ENCODE measurements around the gene PDLIM7. TPM values are rescaled to one million over a fixed set of nuclear protein-coding genes. Genes with fewer than 3 reads are reported as not detected.

PDLIM7 gene
- total RNA-seq, 1 experiment from 2014 or later = 88.4 TPM

DNA sequence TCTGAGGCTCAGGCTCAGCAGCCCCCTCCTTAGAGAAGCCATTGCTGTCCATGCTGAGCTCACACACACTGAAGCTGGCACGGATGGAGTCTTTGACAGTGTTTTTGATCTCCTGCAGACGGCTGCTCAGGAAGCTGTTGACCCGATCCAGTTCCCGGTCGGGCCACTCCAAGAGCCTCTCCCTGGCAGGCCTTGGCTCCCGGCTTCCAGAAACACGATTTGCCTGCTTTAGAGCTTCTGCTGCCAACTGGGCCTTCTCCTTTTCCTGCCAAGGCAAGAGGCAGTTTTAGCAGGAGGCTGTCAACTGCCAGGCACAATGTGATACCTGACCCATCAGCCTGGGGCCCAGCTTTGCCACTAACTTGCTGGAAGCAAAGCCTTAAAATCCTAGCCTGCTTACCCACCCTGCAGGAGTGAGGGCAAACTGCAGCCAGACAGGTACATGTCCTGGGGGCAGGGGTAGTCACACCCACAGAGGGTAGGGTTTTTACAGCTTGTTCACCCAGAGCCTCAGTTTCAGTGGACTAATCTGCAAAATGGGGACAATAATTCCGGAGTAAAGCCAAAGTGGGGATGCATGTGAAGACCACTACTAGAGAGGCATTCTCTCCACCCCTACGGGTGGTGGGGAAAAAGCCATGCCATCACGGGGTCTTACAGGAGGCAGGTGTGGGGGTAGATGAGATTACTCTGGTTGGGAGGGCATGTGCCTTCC lies 27.7 kb upstream of the PDLIM7 start:
- no peak for DNase-seq (ENCODE audit: low read depth)

DNA sequence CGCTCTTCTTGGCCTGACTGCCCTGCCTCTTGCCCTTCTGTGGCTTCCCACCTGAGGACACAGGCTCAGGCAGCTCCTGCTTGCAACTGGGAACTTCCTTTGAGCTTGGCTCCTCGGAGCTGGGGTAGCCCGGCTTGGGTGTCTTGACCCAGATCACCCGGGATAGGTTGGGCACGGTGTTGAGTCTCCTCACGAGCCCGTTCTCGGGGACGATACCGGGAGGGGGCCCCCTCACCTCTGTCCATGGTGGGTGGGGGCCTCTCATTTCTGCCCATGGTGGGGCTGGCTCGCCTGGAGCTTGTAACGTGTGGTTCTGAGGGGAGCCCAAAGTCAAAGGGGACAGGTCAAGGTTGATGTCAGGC lies 27.1 kb upstream of the PDLIM7 start:
- no peak for DNase-seq (ENCODE audit: low read depth)

DNA sequence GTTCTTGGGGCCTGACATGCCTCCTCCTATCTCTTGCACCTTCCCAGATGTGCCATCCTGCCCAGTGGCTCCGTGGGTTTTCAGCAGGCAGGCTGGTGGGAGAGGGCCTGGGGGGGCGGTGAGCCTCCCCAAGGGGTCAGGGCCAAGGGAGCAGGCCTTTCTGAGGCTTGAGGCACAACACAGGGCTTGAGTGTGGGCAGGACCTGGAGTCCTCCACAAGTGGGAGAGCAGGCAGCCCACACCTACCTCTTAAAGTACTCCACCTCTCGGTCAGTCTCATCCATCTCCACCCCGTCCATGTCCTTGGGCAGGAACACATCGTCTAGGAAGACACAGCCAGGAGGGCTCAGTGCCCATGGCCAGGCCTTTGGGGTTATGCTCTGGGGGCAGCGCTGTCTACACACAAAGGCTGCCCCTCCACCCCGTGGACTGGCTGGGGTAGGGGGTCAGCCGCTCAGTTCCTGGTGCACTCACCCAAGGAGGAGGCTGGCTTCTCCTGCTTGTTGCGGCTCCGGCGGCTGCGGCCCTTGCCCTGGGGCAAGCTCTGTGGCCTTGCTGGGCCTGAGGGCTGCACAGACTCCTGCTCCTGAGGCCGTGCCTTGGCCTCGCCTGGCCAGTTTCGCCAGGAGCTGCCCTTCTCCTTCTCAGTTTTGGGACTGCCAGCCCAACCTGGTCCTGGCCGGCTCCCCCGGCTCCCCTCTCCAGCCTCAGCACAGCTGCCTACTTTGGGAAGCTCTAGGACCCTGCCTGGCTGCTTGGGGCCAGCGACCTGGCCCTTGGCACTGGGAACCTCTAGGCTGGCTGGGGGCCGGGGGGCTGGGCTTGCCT lies 26.5 kb upstream of the PDLIM7 start:
- DNase-seq (ENCODE audit: low read depth) = no peak

GRCh38 chr5:177520916-177521513 lies 23.6 kb upstream of the PDLIM7 start:
- no peak for DNase-seq (ENCODE audit: low read depth)

- no peak for DNase-seq (ENCODE audit: low read depth)
Measured at GRCh38 chr5:177520271-177520670, 22.9 kb upstream of the PDLIM7 start.

- no peak for DNase-seq (ENCODE audit: low read depth)
Measured at GRCh38 chr5:177519463-177520235, 22.2 kb upstream of the PDLIM7 start.

- peak; percentile 98 for DNase-seq (ENCODE audit: low read depth)
Measured at GRCh38 chr5:177516601-177517568, 19.5 kb upstream of the PDLIM7 start, which contains the start of gene DDX41. TSS of gene DDX41 (minus strand) at chr5:177516961. CDS start at chr5:177516945, 16 bp downstream.

DNA sequence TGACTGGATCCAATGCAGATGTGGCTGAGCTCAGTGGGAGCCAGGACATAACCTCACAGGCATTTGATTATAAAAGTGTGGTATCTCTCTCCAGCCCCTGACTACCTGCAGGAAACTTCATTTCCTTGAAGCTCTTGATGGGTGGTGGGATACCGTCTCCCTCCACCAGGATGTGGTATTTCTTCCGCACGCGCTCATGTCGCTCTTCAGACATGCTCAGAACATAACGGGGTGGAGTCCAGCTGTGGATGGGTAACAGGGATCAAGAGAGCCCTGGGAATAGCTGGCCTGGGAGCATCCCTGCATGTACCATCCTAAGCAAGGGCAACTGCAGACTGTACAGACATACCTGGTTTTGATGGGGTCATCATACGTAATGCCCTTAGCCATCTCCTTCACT lies 18.2 kb upstream of the PDLIM7 start:
- DNase-seq (ENCODE audit: low read depth) = no peak

GRCh38 chr5:177514541-177514940 lies 17.1 kb upstream of the PDLIM7 start:
- no peak for DNase-seq (ENCODE audit: low read depth)

- DNase-seq (ENCODE audit: low read depth) = no peak
Measured at GRCh38 chr5:177513500-177513899, 16.1 kb upstream of the PDLIM7 start.

- DNase-seq (ENCODE audit: low read depth) = no peak
Measured at GRCh38 chr5:177512736-177513380, 15.5 kb upstream of the PDLIM7 start.

DNA sequence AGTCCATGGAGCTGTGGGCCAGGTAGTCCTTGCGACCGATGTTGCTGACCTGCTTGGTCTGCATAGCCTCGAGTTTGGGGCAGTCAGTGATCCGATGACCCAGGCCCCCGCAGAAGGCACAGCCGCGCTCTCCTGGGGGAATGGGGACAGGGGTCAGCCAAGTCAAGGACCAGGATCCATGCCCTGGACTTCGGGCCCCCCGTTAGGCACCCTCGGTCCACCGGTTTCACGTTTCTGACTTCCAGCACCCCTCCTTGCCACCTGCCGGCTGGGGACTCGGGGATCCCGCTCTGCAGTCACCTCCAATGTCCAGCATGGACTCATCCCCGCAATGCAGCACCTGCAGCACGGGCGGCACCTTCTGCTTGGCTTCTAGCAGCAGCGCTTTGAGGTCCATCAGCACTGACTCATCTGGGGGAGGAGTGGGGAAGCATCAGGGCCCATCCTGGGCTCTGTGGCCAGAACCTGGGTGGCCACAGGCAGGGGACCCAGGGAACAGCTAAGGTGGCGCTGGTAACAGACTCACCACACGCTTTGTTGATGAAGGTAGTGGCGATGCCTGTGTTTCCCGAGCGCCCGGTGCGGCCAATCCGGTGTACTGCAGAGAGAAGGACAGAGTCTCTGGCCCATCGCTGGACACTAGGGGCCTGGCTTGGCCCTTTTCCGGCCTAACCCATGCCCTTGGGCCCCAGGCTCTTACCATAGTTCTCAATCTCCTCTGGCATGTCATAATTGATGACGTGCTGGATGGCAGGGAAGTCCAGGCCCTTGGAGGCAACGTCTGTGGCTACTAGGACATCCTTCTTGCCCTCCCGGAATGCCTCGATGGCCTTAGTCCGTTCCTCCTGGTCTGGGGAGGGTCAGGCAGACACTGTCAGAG lies 14.6 kb upstream of the PDLIM7 start:
- DNase-seq (ENCODE audit: low read depth) = no peak

DNA sequence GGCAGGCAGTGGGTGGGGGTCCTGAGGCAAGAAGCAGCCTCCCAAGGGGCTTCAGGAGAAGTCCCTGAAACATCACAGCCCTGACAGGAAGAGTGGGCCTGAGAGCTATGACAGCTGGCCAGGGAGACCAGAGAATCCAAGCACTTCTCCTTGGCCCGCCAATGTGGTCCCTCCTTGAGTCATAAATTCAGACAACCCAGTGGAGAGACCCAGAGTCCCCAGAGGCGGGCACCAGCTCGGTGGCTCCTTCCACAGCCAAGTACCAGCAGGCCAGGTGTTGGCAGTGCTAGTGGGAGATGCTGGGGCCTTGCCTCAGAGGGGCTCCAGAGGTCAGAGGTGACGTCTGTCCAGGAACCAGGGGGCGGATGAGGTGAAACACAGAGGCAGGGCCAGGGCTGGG lies 13.8 kb upstream of the PDLIM7 start:
- DNase-seq (ENCODE audit: low read depth) = no peak

DNA sequence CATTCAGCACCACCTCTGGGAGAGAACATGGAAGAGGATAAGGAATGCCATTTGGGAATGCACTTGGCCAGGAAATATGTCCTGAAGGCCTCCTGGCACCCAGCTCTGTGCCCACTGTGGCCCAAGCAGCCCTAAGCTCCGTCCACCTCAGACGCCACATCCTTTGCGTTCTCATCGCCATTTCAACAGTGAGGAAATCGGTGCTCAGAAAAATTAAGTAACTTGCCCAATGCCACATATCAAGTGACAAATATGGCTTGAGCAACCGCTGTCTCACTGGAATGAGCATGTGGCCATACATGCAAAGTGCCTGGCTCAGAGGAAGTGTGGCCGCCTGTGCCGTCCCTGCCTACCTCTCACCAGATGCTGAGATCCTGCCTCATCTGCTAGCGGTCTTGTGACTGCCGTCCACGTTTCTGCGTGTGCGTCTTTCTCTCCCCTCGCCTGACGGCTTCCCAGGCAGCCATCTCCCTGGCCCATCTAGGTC lies 13.2 kb upstream of the PDLIM7 start:
- DNase-seq (ENCODE audit: low read depth) = no peak

- no peak for DNase-seq (ENCODE audit: low read depth)
Measured at GRCh38 chr5:177509991-177510566, 12.7 kb upstream of the PDLIM7 start.

DNA sequence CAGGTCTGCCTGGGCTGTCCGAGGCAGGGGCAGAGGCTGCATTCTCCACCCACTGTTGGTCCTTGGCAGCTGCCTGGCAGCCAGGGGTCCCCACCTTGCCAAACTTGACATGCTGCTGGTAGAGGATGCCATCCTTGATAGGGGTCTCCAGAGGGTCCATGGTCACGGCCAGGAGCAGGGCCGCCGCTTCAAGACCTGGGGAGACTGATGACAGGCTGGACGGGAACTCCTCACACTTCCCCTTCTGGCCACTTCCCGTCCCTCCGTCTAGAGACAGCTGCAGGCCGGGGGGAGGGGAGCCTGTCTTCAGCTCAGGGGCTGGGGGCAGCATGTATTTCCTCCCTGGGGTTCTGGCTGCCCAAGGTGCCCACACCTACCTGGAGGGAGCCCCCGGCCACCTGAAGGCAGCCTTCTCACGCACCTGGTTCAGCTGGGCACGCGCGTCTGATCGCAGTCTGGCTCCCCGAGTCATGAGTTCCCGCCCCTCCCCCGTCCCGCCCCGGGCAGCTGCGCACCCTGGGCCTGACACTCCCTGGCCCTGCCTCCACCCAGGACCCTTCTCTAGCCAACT lies 12.1 kb upstream of the PDLIM7 start, which contains the start of gene DOK3:
Gene DOK3, minus strand, starts transcription at position 446 of the 571 bp plus-strand sequence. Its CDS starts 286 bp downstream, at position 160.
- no peak for DNase-seq (ENCODE audit: low read depth)

- no peak for DNase-seq (ENCODE audit: low read depth)
Measured at GRCh38 chr5:177508837-177509236, 11.4 kb upstream of the PDLIM7 start.

- DNase-seq (ENCODE audit: low read depth) = no peak
Measured at GRCh38 chr5:177508221-177508611, 10.8 kb upstream of the PDLIM7 start.
